MCF 10A (cell line): ENCODE measurements around the gene GRAMD4. TPM values are rescaled to one million over a fixed set of nuclear protein-coding genes. Genes with fewer than 3 reads are reported as not detected.

Experiments used
- BruUV-seq: library from RNA; stranded (reverse); fragments of 400-500 nt; replicated peaks from 2 replicates; lab custom pipeline; 2021; lab: Mats Ljungman, UMichigan
- CTCF ChIA-PET: fragments of 300-600 bp; sonication (Branson Sonifier 250); formaldehyde crosslinking; extraction: SDS; loops from one replicate; lab custom pipeline; 2021; ENCODE audit warnings: antibody characterized with exemption, inconsistent platforms; lab: Yijun Ruan, JAX
- POLR2A ChIA-PET: fragments of 300-600, 350-650 bp; sonication (Branson Sonifier 250); formaldehyde crosslinking; extraction: SDS; loops from one replicate; lab custom pipeline; 2020; ENCODE audit warnings: antibody characterized with exemption, inconsistent platforms; lab: Yijun Ruan, JAX
- DNase-seq: peaks from one replicate; pipeline ENCODE4 v3.0.0-alpha.2; 2018; ENCODE audit not compliant: unreplicated experiment
- H3K27ac Mint-ChIP-seq: one replicate; pipeline ENCODE4 v1.8.0; 2022; ENCODE audit warnings: mild to moderate bottlenecking, low read depth, mixed read lengths; ENCODE audit not compliant: unreplicated experiment
- H3K27me3 Mint-ChIP-seq: one replicate; pipeline ENCODE4 v1.8.0; 2022; ENCODE audit warnings: mixed read lengths; ENCODE audit not compliant: insufficient read depth, unreplicated experiment
- H3K36me3 Mint-ChIP-seq: one replicate; pipeline ENCODE4 v1.8.0; 2022; ENCODE audit warnings: mild to moderate bottlenecking, moderate library complexity, mixed read lengths; ENCODE audit not compliant: insufficient read depth, unreplicated experiment
- H3K4me1 Mint-ChIP-seq: one replicate; pipeline ENCODE4 v1.8.0; 2022; ENCODE audit warnings: mixed read lengths; ENCODE audit not compliant: insufficient read depth, unreplicated experiment
- H3K4me3 Mint-ChIP-seq: one replicate; pipeline ENCODE4 v1.8.0; 2022; ENCODE audit warnings: mild to moderate bottlenecking, moderate library complexity, mixed read lengths; ENCODE audit not compliant: unreplicated experiment
- H3K9me3 Mint-ChIP-seq: one replicate; pipeline ENCODE4 v1.8.0; 2022; ENCODE audit warnings: mixed read lengths; ENCODE audit not compliant: unreplicated experiment
- CTCF ChIP-seq: fragments of 200-600 bp; IDR thresholded peaks from one replicate; pipeline ENCODE4 v1.8.0; 2022; ENCODE audit warnings: antibody characterized with exemption, mild to moderate bottlenecking; ENCODE audit not compliant: unreplicated experiment
- intact Hi-C: fragments of 100-400 bp; cut with micrococcal nuclease; formaldehyde crosslinking; loops from 2 replicates; pipeline ENCODE4 v1.14.1; 2022
- total RNA-seq: library from RNA; stranded (reverse); gene quantifications from 2 replicates; pipeline ENCODE4 v1.2.3, GENCODE V29; 2022

GRAMD4 gene
- total RNA-seq, 1 experiment from 2014 or later: 15.6 TPM

- H3K4me3 Mint-ChIP-seq: no peak overlapping the region
Measured at GRCh38 chr22:46635756-46636155, 15.6 kb downstream of the GRAMD4 start.

GRCh38 chr22:46636221-46637002, 16.2 kb downstream of the GRAMD4 start:
- peaks cover 3% of the 10 kb centered on the region for H3K36me3 Mint-ChIP-seq
- CTCF ChIA-PET: interaction anchor here (0.6 kb wide), 2 partner anchors 244 to 251 kb away, joined by 3 read pairs; no protein-coding TSS in a partner anchor
- no peak overlapping the region for H3K4me3 Mint-ChIP-seq
- H3K27me3 Mint-ChIP-seq: no peaks in the 10 kb centered on the region
- POLR2A ChIA-PET: interaction anchor here (0.5 to 0.6 kb wide), 2 partner anchors 18 to 113 kb away, joined by 3 read pairs; no protein-coding TSS in a partner anchor
- intact Hi-C loops: no loop called here
- H3K27ac Mint-ChIP-seq: no peak overlapping the region
- TF ChIP-seq CTCF: no peak
- no peaks in the 10 kb centered on the region for H3K9me3 Mint-ChIP-seq
- BruUV-seq: no TSS peak
- DNase-seq: no peak
- peaks cover 7% of the 10 kb centered on the region for H3K4me1 Mint-ChIP-seq

More at GRCh38 chr22:46635756-46636155, 15.6 kb downstream of the GRAMD4 start:
- no peaks in the 10 kb centered on the region for H3K9me3 Mint-ChIP-seq
- no TSS peak for BruUV-seq
- POLR2A ChIA-PET: interaction anchor here (0.5 to 0.7 kb wide), 2 partner anchors 46 to 113 kb away, joined by 3 to 4 read pairs; no protein-coding TSS in a partner anchor
- no peak for DNase-seq
- no peak overlapping the region for H3K27ac Mint-ChIP-seq
- H3K36me3 Mint-ChIP-seq: no peaks in the 10 kb centered on the region
- H3K4me1 Mint-ChIP-seq: peaks cover 7% of the 10 kb centered on the region
- no peaks in the 10 kb centered on the region for H3K27me3 Mint-ChIP-seq
- CTCF ChIA-PET: interaction anchor here (0.6 kb wide), 2 partner anchors 243 to 250 kb away, joined by 3 read pairs; no protein-coding TSS in a partner anchor
- no peak for TF ChIP-seq CTCF
- intact Hi-C loops: no loop called here

- no peak for DNase-seq
- no peak for TF ChIP-seq CTCF
- Mint-ChIP-seq H3K9me3 (peaks cover 3% of the 10 kb centered on the region), H3K36me3 (peaks cover 6% of the 10 kb centered on the region), H3K4me3 (no peak overlapping the region), H3K27me3 (no peaks in the 10 kb centered on the region), H3K27ac (no peak overlapping the region), H3K4me1 (peaks cover 10% of the 10 kb centered on the region)
- CTCF ChIA-PET: no interaction called here
- intact Hi-C loops: no loop called here
- no TSS peak for BruUV-seq
- POLR2A ChIA-PET: no interaction called here
Measured at GRCh38 chr22:46637711-46638600, 17.8 kb downstream of the GRAMD4 start.
